22Rv1 (cell line): Measurements from ENCODE around the gene VAT1.
A peak's percentile ranks its signal among the peaks of the same experiment; 100 is the strongest.
"Not testable (repeated sequence)": the region's sequence is repeated elsewhere in the genome, so short reads cannot be mapped to it uniquely, and the experiment has no call there.

ENCODE experiments used
- H3K27ac ChIP-seq: fragments of 450-650 bp; 2 replicates; pipeline ENCODE4 v1.5.1; 2017
- ZFX ChIP-seq: fragments of 450-650 bp; IDR thresholded peaks from 2 replicates; pipeline ENCODE4 v1.6.1; 2017; ENCODE audit warnings: antibody characterized with exemption, borderline replicate concordance
- TF ChIP-seq, protein P1 (sequence below): fragments of 450-650 bp; IDR thresholded peaks from 2 replicates; pipeline ENCODE4 v1.5.1; 2017; ENCODE audit warnings: mild to moderate bottlenecking

VAT1 gene

DNA sequence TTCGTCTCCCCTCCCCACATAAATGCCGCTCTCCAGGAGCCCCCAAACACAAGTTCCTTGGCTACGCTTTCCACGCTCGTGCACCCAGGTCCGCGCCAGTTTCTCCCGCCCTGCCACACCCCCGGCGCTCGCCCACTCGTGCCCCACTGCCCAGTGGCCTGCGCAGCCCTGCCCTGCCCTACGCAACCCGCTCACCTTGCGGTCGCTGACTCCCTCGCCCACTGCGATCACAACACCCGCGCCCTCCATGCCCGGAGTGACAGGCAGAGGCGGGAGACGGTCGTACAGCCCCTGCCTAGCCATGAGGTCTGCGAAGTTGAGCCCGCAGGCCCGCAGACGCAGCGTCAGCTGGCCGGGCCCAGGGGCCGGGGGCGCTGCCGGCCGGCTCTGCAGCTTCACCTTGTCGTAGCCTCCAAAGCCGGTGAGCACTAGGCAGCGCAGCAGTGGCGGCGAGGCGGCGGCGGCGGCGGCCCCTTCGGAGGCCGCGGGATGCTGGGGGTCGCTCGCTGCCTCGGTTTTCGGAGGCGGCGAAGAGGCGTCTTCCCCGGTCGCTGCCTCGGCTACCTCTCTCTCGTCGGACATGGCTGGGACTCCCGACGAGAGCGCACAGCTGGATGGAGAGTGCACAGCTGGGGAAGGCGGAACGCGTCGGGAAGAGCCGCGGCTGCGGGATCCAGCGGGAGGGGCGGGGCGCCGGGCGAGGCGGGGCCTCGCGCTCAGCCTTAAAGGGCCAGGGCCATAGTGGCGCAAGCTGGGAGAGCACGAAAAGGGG is at the start of gene VAT1:
TSS of gene VAT1 (minus strand) at position 645 of the 772 bp plus-strand sequence. CDS start at position 582, 63 bp downstream.
- peak within 1 kb of the TSS; percentile 64 for H3K27ac ChIP-seq

GRCh38 chr17:43070872-43071271 is 48.7 kb upstream of the VAT1 start:
- H3K27ac ChIP-seq: no peak overlapping the region
- TF ChIP-seq ZFX: no peak

More for the DNA sequence above, at the start of gene VAT1:
- no peak for TF ChIP-seq ZFX
- TF ChIP-seq, protein P1, sequence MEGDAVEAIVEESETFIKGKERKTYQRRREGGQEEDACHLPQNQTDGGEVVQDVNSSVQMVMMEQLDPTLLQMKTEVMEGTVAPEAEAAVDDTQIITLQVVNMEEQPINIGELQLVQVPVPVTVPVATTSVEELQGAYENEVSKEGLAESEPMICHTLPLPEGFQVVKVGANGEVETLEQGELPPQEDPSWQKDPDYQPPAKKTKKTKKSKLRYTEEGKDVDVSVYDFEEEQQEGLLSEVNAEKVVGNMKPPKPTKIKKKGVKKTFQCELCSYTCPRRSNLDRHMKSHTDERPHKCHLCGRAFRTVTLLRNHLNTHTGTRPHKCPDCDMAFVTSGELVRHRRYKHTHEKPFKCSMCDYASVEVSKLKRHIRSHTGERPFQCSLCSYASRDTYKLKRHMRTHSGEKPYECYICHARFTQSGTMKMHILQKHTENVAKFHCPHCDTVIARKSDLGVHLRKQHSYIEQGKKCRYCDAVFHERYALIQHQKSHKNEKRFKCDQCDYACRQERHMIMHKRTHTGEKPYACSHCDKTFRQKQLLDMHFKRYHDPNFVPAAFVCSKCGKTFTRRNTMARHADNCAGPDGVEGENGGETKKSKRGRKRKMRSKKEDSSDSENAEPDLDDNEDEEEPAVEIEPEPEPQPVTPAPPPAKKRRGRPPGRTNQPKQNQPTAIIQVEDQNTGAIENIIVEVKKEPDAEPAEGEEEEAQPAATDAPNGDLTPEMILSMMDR: no peak

DNA sequence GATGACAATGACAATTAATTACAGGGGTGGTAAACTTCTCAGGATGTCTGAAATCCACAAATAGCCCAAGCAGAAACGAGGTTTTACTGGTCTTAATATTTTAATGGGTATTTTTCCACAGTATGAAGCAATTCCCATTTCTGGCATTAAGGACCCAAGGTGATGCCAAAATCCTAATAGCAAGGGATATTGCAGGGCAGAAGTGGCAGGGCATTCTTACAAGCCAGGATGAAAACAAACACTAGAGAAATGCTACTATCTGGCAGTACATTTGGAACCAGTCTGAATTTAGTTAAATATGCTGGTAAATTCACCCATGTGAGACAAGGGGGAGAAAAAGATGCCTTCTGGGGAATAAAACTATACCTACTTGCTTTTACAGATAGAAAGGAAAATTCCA is 48.1 kb upstream of the VAT1 start:
- no peak overlapping the region for H3K27ac ChIP-seq
- TF ChIP-seq ZFX: no peak
- TF ChIP-seq, protein P1: no peak

- TF ChIP-seq, protein P1: no peak
- TF ChIP-seq ZFX: no peak
- no peak overlapping the region for H3K27ac ChIP-seq
Measured at GRCh38 chr17:43069368-43069898, 47.2 kb upstream of the VAT1 start.

GRCh38 chr17:43068570-43069367 is 46.6 kb upstream of the VAT1 start:
- no peak overlapping the region for H3K27ac ChIP-seq

GRCh38 chr17:43062984-43063638 is 40.9 kb upstream of the VAT1 start:
- no peak overlapping the region for H3K27ac ChIP-seq

More at GRCh38 chr17:43068570-43069367, 46.6 kb upstream of the VAT1 start:
- no peak for TF ChIP-seq ZFX
- TF ChIP-seq, protein P1: no peak

GRCh38 chr17:43056051-43056450 is 33.9 kb upstream of the VAT1 start:
- TF ChIP-seq ZFX: no peak
- TF ChIP-seq, protein P1: no peak
- no peak overlapping the region for H3K27ac ChIP-seq

More at GRCh38 chr17:43062984-43063638, 40.9 kb upstream of the VAT1 start:
- TF ChIP-seq, protein P1: no peak
- no peak for TF ChIP-seq ZFX

GRCh38 chr17:43053008-43053407 is 30.8 kb upstream of the VAT1 start:
- not testable (repeated sequence) for H3K27ac ChIP-seq
